GM23338 (cell line): Measurements from ENCODE around the gene HS1BP3. TPM values are rescaled to one million over a fixed set of nuclear protein-coding genes. Genes with fewer than 3 reads are reported as not detected.

Experiments used
- ATAC-seq: fragments of 200-7000 bp; cut with Tn5 transposase; 3 replicates; pipeline ENCODE4 v1.9.1; 2020
- DNase-seq: peaks from one replicate; pipeline ENCODE4 v3.0.0-alpha.2; 2015; ENCODE audit warnings: low spot score
- H2AFZ ChIP-seq: fragments of 200-600 bp; sonication (generic); 2 replicates; pipeline ENCODE4 v1.8.0; 2016; ENCODE audit warnings: antibody characterized with exemption, mild to moderate bottlenecking, moderate library complexity
- H3F3A ChIP-seq: fragments of 200-600 bp; sonication (generic); replicated peaks from 2 replicates; pipeline ENCODE4 v1.8.0; 2017; ENCODE audit warnings: antibody characterized with exemption, mixed run types, low read depth
- H3K27ac ChIP-seq: fragments of 200-600 bp; sonication (generic); 2 replicates; pipeline ENCODE4 v1.6.1; 2016; ENCODE audit warnings: low read depth
- H3K27me3 ChIP-seq: fragments of 200-600 bp; sonication (generic); 2 replicates; pipeline ENCODE4 v1.8.0; 2016; ENCODE audit warnings: mild to moderate bottlenecking, mixed run types, moderate library complexity; ENCODE audit not compliant: insufficient read depth
- H3K36me3 ChIP-seq: fragments of 200-600 bp; sonication (generic); 2 replicates; pipeline ENCODE4 v1.8.0; 2016; ENCODE audit warnings: mild to moderate bottlenecking; ENCODE audit not compliant: insufficient read depth
- H3K4me1 ChIP-seq: fragments of 200-600 bp; sonication (generic); 2 replicates; pipeline ENCODE4 v1.8.0; 2016; ENCODE audit warnings: mild to moderate bottlenecking, moderate library complexity; ENCODE audit not compliant: insufficient read depth
- H3K4me2 ChIP-seq: fragments of 200-600 bp; sonication (generic); 2 replicates; pipeline ENCODE4 v1.7.1; 2017; ENCODE audit warnings: mixed run types
- H3K4me3 ChIP-seq: fragments of 200-600 bp; sonication (generic); 2 replicates; pipeline ENCODE4 v1.6.1; 2016; ENCODE audit warnings: mixed run types
- H3K79me2 ChIP-seq: fragments of 200-600 bp; sonication (generic); replicated peaks from 2 replicates; pipeline ENCODE4 v1.8.0; 2017; ENCODE audit warnings: mild to moderate bottlenecking; ENCODE audit not compliant: insufficient read depth
- H3K9me2 ChIP-seq: fragments of 200-600 bp; sonication (generic); 2 replicates; pipeline ENCODE4 v1.8.0; 2017; ENCODE audit not compliant: insufficient read depth
- H4K20me1 ChIP-seq: fragments of 200-600 bp; sonication (generic); replicated peaks from 2 replicates; pipeline ENCODE4 v1.8.0; 2017; ENCODE audit warnings: mild to moderate bottlenecking; ENCODE audit not compliant: insufficient read depth
- H3K27ac Mint-ChIP-seq: 2 replicates; pipeline ENCODE4 v1.8.0; 2020; ENCODE audit warnings: inconsistent platforms, mild to moderate bottlenecking, moderate library complexity, mixed read lengths
- H3K27me3 Mint-ChIP-seq: 3 replicates; pipeline ENCODE4 v1.8.0; 2022; ENCODE audit warnings: low read depth, mild to moderate bottlenecking, moderate library complexity, mixed read lengths, inconsistent platforms; ENCODE audit not compliant: insufficient read depth, poor library complexity
- H3K36me3 Mint-ChIP-seq: 3 replicates; pipeline ENCODE4 v1.8.0; 2021; ENCODE audit warnings: low read depth, mild to moderate bottlenecking, inconsistent platforms, moderate library complexity, mixed read lengths
- H3K4me1 Mint-ChIP-seq: 3 replicates; pipeline ENCODE4 v1.8.0; 2020; ENCODE audit warnings: mild to moderate bottlenecking, inconsistent platforms, mixed read lengths
- H3K4me3 Mint-ChIP-seq: 3 replicates; pipeline ENCODE4 v1.8.0; 2021; ENCODE audit warnings: moderate library complexity, mild to moderate bottlenecking, inconsistent platforms, mixed read lengths
- H3K9me3 Mint-ChIP-seq: 3 replicates; pipeline ENCODE4 v1.8.0; 2020; ENCODE audit warnings: moderate library complexity, mild to moderate bottlenecking, inconsistent platforms, mixed read lengths
- CREB1 ChIP-seq: fragments of 250-450 bp; sonication (Bioruptor Pico); IDR thresholded peaks from 2 replicates; pipeline ENCODE4 v1.5.0; 2020; ENCODE audit warnings: low read depth, mild to moderate bottlenecking, moderate library complexity
- CTCF ChIP-seq, 2 experiments: fragments of 200-600 bp in 1 of 2; sonication (generic) in 1 of 2; conservative IDR thresholded peaks; 2 replicates each; pipeline versions ENCODE4 v1.5.1 to v1.6.1; 2016 to 2017; ENCODE audit warnings: antibody characterized with exemption in 2 of 2, low read depth in 2 of 2, mild to moderate bottlenecking in 2 of 2, moderate library complexity in 1 of 2
- ETS1 ChIP-seq: IDR thresholded peaks from 2 replicates; pipeline ENCODE4 v1.6.1; 2016; ENCODE audit warnings: antibody characterized with exemption
- EZH2 ChIP-seq: fragments of 200-600 bp; sonication (generic); IDR thresholded peaks from one replicate; pipeline ENCODE4 v1.8.0; 2017; ENCODE audit warnings: antibody characterized with exemption, mild to moderate bottlenecking, low read depth; ENCODE audit not compliant: unreplicated experiment
- EZH2phosphoT487 ChIP-seq: fragments of 200-600 bp; sonication (generic); IDR thresholded peaks from one replicate; pipeline ENCODE4 v1.8.1; 2018; ENCODE audit warnings: antibody characterized with exemption; ENCODE audit not compliant: unreplicated experiment
- JUNB ChIP-seq: IDR thresholded peaks from one replicate; pipeline ENCODE4 v1.6.1; 2016; ENCODE audit warnings: antibody characterized with exemption; ENCODE audit not compliant: unreplicated experiment
- NANOG ChIP-seq: IDR thresholded peaks from 2 replicates; pipeline ENCODE4 v1.6.1; 2016; ENCODE audit warnings: antibody characterized with exemption, borderline replicate concordance
- POLR2AphosphoS5 ChIP-seq: IDR thresholded peaks from 2 replicates; pipeline ENCODE4 v1.6.1; 2016; ENCODE audit warnings: antibody characterized with exemption, low read depth
- REST ChIP-seq: IDR thresholded peaks from one replicate; pipeline ENCODE4 v1.6.1; 2018; ENCODE audit warnings: antibody characterized with exemption; ENCODE audit not compliant: unreplicated experiment
- STAT1 ChIP-seq: IDR thresholded peaks from one replicate; pipeline ENCODE4 v1.6.1; 2016; ENCODE audit warnings: antibody characterized with exemption; ENCODE audit not compliant: unreplicated experiment
- ZNF114 ChIP-seq: fragments of 250-450 bp; sonication (Bioruptor Pico); IDR thresholded peaks from 2 replicates; pipeline ENCODE4 v1.5.0; 2020; ENCODE audit warnings: mild to moderate bottlenecking, moderate library complexity
- ZNF331 ChIP-seq: fragments of 250-450 bp; sonication (Bioruptor Pico); IDR thresholded peaks from 2 replicates; pipeline ENCODE4 v1.5.0; 2020; ENCODE audit warnings: low read depth, mild to moderate bottlenecking, moderate library complexity
- polyA plus RNA-seq: library from polyadenylated mRNA; unstranded; fragments of >200 nt; fragmentation: Nextera tagmentation; extraction: Ambion mirVana; gene quantifications from 2 replicates; pipeline ENCODE4 v1.2.1, GENCODE V29; 2016
- total RNA-seq: library from RNA; depleted of rRNA; stranded (reverse); fragments of >200 nt; shearing (Covaris generic); gene quantifications from 2 replicates; pipeline ENCODE4 v1.2.3, GENCODE V29; 2014
- TF ChIP-seq, protein P1 (sequence below): fragments of 250-450 bp; sonication (Bioruptor Pico); IDR thresholded peaks from 2 replicates; pipeline ENCODE4 v1.5.0; 2020; ENCODE audit warnings: mild to moderate bottlenecking, moderate library complexity

The HS1BP3 gene
- total and polyA plus RNA-seq, 2 experiments from 2014 or later = 7.2 to 15.0 TPM

- Histone ChIP-seq H3K4me1 (no peaks in the 10 kb centered on the region), H4K20me1 (no peaks in the 10 kb centered on the region), H3K79me2 (no peaks in the 10 kb centered on the region), H3K9me2 (no peaks in the 10 kb centered on the region; the same call in 1 of the 2 replicates), H3K4me2 (no peak overlapping the region), H3K27ac (no peak overlapping the region), H3K27me3 (no peaks in the 10 kb centered on the region), H2AFZ (no peak overlapping the region), H3K36me3 (no peaks in the 10 kb centered on the region), H3F3A (no peaks in the 10 kb centered on the region), H3K4me3 (no peak overlapping the region)
- Mint-ChIP-seq H3K9me3 (peaks cover 3% of the 10 kb centered on the region; the same call in 1 of the 3 replicates), H3K27ac (no peak overlapping the region), H3K4me1 (peaks cover 5% of the 10 kb centered on the region; the same call in 1 of the 3 replicates), H3K4me3 (no peak overlapping the region), H3K36me3 (no peaks in the 10 kb centered on the region), H3K27me3 (peaks cover 22% of the 10 kb centered on the region)
- ATAC-seq (no peak), DNase-seq (no peak)
- TF ChIP-seq ZNF331 = no peak
- TF ChIP-seq ETS1 = no peak
- no peak for TF ChIP-seq STAT1
- no peak for TF ChIP-seq REST
- TF ChIP-seq CTCF (conservative IDR thresholded peaks at IDR 0.05; ENCODE audit: low read depth in 2 of 2) = no peak
- no peak for TF ChIP-seq EZH2
- TF ChIP-seq CREB1 (CRISPR knock-in tag) = no peak
- no peak for TF ChIP-seq POLR2AphosphoS5
- TF ChIP-seq EZH2phosphoT487 = no peak
- TF ChIP-seq, protein P1, sequence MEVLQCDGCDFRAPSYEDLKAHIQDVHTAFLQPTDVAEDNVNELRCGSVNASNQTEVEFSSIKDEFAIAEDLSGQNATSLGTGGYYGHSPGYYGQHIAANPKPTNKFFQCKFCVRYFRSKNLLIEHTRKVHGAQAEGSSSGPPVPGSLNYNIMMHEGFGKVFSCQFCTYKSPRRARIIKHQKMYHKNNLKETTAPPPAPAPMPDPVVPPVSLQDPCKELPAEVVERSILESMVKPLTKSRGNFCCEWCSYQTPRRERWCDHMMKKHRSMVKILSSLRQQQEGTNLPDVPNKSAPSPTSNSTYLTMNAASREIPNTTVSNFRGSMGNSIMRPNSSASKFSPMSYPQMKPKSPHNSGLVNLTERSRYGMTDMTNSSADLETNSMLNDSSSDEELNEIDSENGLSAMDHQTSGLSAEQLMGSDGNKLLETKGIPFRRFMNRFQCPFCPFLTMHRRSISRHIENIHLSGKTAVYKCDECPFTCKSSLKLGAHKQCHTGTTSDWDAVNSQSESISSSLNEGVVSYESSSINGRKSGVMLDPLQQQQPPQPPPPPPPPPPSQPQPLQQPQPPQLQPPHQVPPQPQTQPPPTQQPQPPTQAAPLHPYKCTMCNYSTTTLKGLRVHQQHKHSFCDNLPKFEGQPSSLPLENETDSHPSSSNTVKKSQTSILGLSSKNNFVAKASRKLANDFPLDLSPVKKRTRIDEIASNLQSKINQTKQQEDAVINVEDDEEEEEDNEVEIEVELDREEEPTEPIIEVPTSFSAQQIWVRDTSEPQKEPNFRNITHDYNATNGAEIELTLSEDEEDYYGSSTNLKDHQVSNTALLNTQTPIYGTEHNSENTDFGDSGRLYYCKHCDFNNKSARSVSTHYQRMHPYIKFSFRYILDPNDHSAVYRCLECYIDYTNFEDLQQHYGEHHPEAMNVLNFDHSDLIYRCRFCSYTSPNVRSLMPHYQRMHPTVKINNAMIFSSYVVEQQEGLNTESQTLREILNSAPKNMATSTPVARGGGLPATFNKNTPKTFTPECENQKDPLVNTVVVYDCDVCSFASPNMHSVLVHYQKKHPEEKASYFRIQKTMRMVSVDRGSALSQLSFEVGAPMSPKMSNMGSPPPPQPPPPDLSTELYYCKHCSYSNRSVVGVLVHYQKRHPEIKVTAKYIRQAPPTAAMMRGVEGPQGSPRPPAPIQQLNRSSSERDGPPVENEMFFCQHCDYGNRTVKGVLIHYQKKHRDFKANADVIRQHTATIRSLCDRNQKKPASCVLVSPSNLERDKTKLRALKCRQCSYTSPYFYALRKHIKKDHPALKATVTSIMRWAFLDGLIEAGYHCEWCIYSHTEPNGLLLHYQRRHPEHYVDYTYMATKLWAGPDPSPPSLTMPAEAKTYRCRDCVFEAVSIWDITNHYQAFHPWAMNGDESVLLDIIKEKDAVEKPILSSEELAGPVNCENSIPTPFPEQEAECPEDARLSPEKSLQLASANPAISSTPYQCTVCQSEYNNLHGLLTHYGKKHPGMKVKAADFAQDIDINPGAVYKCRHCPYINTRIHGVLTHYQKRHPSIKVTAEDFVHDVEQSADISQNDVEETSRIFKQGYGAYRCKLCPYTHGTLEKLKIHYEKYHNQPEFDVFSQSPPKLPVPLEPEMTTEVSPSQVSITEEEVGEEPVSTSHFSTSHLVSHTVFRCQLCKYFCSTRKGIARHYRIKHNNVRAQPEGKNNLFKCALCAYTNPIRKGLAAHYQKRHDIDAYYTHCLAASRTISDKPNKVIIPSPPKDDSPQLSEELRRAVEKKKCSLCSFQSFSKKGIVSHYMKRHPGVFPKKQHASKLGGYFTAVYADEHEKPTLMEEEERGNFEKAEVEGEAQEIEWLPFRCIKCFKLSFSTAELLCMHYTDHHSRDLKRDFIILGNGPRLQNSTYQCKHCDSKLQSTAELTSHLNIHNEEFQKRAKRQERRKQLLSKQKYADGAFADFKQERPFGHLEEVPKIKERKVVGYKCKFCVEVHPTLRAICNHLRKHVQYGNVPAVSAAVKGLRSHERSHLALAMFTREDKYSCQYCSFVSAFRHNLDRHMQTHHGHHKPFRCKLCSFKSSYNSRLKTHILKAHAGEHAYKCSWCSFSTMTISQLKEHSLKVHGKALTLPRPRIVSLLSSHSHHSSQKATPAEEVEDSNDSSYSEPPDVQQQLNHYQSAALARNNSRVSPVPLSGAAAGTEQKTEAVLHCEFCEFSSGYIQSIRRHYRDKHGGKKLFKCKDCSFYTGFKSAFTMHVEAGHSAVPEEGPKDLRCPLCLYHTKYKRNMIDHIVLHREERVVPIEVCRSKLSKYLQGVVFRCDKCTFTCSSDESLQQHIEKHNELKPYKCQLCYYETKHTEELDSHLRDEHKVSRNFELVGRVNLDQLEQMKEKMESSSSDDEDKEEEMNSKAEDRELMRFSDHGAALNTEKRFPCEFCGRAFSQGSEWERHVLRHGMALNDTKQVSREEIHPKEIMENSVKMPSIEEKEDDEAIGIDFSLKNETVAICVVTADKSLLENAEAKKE (CRISPR knock-in tag) = no peak
- TF ChIP-seq NANOG = no peak
- no peak for TF ChIP-seq ZNF114 (CRISPR knock-in tag)
- no peak for TF ChIP-seq JUNB
Measured at GRCh38 chr2:20575935-20576597, 74.8 kb downstream of the HS1BP3 start.
